HG03342 (cell line): Measurements from ENCODE around the gene GALNT17.
"Not testable (repeated sequence)": the region's sequence is repeated elsewhere in the genome, so short reads cannot be mapped to it uniquely, and the experiment has no call there.

ENCODE experiments used
- ATAC-seq: cut with Tn5 transposase; IDR thresholded peaks from one replicate; pipeline ENCODE4 v1.9.1; 2021; ENCODE audit warnings: mild to moderate bottlenecking, moderate library complexity; ENCODE audit not compliant: unreplicated experiment

GALNT17 gene

DNA sequence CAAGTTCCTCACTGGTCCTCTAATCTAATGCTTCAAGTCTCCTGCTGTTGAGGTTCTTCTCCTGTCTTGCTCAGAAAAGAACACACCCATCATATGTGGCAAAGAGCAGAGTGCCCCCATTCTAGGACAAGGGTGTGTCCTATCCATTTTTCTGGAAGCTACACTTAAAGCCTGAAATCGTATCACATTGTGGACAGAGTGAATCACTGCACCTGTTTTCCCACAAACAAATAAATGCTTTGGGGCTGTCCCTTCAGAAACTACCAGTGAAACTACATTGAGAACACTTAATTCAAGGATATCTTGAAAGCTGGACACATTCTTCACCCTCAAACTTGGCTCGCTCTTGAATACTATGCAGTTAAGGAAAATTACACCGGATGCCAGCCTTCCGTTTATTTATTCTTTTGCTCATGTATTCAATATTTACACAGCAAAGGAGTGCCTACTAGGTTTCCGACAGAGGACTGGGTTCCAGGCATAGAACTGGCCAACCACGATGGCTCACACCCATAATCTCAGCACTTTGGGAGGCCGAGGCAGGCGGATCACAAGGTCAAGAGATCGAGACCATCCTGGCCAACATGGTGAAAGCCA, 473.0 kb downstream of the GALNT17 start:
- no peak for ATAC-seq

DNA sequence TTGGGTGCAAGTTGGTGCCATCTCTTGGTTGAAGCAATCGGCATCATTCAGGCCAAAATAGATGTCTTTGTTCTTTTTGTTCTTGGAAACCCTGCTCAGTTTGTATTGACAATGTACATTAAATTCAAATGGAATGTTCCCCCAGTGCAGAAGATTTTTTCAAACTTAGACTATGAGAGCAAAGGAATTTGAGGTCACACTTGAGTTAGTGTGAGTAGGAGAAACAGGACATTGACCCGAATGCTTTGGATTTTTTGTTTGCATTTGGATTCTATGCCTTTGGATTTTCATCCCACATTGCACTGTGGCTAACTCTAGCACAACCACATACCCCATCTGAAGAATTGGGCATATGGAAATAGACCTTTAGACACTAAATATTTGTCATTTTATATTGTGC, 480.0 kb downstream of the GALNT17 start:
- ATAC-seq: no peak

DNA sequence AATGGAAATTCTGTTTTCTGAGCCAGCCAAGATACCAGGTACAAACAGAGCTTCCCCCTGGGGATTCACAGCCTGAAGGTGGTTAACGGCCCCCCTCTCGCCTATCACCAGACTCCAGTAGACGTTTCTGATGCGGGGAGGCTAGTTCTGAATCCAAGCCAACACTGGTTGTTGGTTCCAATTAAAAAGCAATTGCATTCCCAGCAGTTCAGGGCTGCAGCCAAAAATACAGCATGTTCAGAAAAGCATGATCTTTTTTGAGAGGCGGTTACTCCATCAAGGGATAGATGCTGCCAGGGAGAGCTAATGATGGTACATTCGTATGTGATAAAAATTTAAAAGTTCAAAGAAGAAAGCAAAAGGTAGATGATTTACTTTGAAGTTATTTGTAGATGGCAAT, 481.0 kb downstream of the GALNT17 start:
- ATAC-seq: no peak

DNA sequence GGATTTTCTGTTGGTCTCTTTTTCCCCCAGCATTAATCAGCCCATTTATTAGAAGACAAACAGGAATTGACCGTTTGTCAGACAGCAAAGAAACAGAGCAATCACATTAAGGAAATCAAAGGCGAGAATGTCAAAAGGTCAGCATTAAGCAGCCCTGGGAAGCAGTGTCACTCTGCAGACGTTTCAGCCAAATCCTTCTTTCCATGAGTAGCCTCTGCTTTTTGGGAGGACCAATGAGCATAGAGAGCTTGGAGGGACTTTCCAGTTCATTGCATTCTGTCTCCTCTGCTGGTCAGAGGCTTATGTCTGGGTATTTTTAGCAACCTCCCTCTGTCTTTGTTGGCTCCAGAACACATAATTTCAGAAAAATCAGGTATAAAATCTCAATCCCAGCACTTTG, 481.4 kb downstream of the GALNT17 start:
- ATAC-seq: no peak

DNA sequence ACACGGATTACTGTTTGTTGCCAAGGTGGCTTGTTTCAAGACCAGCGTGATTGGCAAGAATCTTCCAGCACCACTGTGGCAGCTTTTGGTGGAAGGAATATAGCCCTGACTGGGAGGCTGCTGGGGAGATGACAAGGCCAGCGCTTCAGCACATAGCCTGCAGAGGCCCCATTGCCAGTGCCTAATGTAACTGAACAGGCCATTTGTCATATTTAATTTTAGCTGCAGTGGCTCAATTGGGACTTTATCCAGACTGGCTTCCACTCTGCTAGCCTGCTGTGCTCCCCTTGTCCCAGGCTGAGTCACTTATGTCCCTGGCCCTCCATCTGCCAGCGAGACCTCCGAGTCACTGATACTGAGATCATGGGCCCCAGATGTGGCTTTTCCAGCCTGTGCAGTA, 483.1 kb downstream of the GALNT17 start:
- ATAC-seq: no peak

DNA sequence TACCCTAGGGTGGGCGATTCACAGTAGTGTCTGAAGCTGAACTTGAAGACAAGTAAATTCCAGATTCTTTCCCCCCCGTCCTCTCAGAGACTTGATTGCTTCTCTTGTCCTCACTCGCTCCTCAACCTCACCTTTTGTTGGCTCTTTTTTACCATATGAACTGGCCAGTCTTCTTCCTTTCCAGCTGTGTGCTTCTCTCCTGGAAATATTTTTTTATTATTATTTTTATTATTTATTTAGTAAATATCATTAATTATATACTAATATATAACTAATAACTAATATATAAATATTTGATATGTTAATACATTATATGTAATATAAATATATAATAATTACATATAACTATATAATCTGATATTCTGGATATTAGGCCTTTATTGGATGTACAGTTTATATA, 484.3 kb downstream of the GALNT17 start:
- ATAC-seq: no peak

DNA sequence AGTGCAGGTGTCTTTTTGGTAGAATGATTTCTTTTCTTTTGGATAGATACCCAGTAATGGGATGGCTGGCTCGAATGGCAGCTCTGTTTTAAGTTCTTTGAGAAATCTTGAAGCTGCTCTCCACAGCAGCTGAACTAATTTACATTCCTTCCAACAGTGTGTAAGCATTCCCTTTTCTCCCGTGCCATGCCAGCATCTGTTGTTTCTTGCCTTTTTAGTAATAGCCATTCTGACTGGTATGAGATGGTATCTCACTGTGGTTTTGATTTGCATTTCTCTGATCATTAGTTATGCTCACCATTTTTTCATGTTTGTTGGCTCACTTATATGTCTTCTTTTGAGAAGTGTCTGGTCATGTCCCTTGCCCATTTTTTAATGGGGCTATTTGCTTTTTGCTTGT, 486.3 kb downstream of the GALNT17 start:
- no peak for ATAC-seq

DNA sequence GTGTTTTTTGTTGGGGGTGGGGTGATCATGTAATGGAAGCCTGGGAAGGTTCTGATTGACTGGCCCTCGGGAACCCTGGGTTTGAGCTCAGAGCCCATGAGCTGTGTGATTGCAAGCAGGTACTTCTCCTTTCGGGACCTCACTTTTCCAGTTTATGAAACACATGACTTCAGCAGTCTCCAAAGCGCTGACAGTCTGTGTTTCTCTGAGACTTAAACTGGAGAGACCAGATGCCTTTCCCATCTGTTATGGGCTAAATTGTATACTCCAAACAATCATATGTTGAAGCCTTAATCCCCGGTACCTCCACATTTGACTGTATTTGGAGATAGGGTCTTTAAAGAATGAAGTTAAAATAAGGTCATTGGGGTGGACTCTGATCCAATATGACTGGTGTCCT, 493.6 kb downstream of the GALNT17 start:
- ATAC-seq: no peak

DNA sequence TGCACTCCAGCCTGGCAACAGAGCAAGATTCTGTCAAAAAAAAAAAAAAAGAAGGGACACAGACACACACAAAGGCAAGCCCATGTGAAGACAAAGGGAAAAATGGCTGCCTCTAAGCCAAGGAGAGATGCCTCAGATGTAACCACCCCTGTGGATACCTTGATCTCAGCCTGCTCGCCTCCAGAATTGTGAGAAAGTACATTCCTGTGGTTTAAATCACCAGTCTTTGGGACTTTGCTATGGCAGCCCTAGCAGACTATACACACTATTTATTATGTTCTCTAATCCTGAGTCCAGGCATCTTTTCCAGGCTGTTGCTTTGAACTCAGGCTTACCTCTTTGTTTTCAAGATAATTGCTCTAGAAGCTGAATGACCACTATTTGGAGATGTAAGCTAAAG, 494.3 kb downstream of the GALNT17 start:
- ATAC-seq: no peak

DNA sequence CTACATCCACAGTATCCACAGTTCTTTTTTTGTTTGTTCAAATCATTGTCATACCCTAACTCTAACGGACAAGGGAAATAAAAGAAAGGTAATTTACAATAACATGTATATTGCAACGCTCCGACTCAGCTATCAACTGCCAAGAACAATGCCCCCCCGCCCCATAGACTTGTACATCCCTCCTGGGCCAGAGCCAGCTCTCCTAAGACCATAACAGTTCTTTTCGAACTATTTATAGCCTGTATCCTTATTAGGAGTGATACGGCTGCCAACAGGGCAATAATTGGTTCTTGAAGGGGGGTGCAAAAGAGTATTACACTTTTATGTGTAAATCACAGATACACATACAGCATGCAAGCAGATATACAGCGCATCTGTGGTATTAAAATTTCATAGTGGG, 495.7 kb downstream of the GALNT17 start:
- no peak for ATAC-seq

DNA sequence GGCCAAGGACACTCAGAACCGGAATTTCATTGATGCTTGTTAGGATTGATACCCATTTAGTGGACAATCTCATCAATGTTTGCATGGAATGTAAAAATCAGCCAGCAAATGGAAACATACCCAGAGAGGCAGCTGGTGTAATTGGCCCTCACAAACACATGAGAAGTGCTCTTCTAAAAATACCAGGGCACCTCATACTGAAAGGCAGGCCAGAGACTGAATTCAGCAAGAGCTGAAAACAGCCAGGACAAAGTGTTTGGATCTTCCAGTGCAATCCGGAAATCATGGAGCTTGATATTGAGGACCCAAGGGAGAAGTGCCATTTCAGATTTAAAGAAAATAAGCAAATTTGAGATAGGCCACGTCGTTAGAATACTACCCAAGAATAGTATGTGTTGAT, 498.6 kb downstream of the GALNT17 start:
- no peak for ATAC-seq

DNA sequence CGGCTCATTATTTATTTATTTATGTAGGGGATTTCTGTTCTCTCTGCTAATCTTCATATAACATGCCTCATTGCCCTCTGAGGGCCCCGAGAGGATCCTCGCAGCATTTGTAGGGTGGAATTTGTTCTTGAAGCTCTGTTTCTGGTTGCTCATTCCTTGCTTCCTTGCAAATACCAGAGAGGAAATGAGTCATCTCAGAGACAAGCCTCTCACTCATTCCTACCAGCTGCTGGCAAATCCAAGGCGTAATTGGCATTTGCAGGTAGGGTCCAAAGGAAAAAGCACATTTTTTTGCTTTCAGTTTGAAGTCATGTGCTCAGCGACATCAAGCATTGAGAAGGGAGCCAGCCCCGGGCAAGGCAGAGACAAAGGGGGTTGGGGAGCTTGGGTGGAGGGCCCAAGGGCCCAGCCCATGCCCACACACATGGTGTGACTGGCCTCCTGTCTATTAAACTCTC, 501.6 kb downstream of the GALNT17 start:
- ATAC-seq: no peak

DNA sequence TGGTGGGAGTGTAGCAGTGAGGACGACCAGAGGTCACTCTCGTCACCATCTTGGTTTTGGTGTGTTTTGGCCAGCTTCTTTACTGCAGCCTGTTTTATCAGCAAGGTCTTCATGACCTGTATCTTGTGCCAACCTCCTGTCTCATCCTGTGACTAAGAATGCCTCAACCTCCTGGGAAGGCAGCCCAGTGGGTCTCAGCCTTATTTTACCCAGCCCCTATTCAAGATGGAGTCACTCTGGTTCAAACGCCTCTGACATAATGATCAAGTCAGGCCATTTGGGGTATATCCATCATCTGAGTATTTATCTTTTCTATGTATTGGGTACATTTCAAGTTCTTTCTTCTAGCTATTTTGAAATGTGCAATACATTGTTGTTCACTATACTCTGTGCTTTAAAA, 503.9 kb downstream of the GALNT17 start:
- not testable (repeated sequence) for ATAC-seq

DNA sequence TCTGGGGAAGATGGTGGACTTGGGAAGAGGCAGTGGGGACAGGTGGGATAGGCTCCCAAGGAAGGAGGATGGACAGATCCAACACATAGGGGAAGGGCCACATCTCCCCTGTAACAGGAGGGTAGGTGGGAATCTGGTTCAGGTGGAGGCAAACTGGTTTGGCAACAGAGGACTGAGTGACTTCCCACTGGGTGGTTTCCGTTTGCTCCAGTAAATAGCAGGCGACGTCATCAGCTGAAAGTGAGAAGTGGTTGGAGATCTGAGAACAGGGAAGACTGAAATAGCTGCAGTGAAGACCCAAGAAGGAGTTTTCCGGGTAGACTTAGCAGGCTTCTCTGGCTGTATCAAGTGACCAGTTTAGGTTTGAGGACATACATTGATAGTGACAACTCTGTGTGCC, 504.4 kb downstream of the GALNT17 start:
- no peak for ATAC-seq

DNA sequence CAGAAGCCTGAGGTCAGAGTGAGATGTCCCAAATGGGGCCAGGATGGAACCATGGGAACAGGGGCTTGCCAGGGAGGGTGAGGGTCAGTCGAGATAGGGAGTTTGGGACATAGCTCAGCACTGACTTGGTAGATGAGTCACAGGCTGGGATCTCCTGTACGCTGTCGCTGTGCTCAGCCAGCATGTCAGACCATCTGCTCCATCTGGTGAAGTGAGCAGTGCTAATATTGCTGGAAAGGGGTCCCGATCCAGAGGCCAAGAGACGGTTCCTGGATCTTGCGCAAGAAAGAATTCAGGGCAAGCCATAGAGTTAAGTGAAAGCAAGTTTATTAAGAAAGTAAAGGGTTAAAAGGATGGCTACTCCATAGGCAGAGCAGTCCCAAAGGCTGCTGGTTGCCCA, 505.6 kb downstream of the GALNT17 start:
- no peak for ATAC-seq

DNA sequence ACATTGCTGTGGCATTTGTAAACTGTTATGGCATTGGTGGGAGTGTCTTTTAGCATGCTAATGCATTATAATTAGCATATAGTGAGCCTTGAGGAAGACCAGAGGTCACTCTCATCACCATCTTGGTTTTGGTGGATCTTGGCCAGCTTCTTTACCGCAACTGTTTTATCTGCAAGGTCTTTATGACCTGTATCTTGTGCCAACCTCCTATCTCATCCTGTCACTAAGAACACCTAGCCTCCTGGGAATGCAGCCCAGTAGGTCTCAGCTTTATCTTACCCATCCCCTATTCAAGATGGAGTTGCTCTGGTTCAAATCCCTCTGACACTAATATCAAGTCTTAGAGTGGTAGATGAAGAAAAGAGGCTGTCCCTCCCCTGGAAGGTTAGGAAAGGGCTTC, 506.2 kb downstream of the GALNT17 start:
- no peak for ATAC-seq

DNA sequence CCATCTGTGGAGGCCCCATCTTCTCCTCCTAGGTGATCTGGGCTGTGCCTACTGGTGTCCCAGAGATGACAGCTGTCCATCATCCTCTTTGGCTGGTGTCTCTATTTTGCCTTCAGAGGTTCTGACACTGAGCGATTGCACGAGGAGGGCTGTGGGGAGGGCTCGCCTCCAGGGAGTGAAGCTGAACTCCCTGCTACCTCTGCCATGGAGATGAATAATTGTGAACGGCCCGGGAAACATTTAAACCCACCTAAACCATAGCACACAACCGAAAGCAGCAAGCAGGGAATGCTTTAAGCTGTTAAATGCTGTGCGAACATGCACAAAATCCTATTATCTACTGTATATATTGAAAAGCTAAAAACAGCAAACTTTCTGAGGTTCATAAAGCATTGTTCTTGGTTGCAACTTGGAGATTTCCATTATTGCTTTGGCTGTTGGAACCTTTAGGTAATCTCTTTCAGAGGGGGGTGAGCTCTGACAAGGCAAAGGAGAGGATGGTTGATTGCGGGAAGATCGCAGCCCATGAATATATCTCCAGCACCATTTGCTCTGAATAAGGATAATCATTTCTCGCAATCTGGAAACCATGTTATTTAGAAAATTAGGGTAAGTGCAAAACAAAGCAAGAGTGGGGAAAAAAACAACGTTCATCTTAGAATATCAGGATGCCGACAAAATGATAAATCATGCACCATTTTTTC, 507.6 kb downstream of the GALNT17 start:
- no peak for ATAC-seq

DNA sequence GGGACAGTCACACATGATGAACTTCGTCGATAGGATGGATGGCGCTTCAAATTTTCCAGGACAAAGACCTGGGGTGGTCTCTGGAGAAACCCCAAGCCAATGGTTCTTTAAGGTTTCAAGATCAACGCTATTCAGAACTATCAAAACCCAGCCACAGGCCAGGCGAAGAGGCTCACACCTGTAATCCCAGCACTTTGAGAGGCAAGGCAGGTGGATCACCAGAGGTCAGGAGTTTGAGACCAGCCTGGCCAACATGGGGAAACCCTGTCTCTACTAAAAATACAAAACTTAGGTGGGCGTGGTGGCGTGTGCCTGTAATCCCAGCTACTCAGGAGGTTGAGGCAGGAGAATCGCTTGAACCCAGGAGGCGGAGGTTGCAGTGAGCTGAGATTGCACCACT, 511.1 kb downstream of the GALNT17 start:
- ATAC-seq: not testable (repeated sequence)

DNA sequence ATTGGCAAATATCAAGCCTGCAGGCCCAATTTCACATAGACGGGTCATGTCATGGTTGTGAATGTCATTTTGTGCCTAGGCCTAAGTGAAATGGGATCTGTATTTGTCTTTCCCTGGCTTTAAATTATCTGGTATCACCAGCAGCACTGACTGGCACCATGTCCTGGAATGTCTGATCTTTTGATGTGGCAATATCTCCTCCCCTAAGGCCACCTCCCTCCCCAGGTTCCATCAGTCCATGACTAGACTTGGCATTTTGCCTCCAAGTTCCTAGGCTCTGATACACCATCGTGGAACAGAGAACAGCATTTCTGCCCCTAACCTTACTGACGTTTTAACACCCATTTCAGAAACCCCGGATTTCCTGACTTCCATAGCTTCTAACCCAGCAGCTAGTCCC, 513.9 kb downstream of the GALNT17 start:
- no peak for ATAC-seq

DNA sequence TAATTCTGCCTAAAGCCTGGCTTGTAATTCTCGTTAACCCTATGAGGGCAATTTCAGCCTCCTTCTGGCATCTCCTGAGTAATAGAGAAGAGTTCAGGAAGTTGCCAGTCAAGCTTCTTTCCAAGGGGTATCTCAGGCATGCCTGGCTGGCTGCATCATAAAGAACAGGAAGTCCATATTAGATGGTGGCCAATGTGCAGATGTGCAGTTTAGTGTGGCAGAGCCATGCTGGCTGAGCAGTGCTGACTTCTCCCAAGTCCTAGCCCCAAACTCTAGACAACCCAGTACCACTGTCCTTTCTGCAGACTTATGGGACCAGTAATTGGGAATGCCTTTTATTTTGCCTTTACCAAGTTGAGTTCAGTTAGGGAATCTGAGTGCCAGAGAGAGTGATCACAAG, 517.9 kb downstream of the GALNT17 start:
- ATAC-seq: no peak

DNA sequence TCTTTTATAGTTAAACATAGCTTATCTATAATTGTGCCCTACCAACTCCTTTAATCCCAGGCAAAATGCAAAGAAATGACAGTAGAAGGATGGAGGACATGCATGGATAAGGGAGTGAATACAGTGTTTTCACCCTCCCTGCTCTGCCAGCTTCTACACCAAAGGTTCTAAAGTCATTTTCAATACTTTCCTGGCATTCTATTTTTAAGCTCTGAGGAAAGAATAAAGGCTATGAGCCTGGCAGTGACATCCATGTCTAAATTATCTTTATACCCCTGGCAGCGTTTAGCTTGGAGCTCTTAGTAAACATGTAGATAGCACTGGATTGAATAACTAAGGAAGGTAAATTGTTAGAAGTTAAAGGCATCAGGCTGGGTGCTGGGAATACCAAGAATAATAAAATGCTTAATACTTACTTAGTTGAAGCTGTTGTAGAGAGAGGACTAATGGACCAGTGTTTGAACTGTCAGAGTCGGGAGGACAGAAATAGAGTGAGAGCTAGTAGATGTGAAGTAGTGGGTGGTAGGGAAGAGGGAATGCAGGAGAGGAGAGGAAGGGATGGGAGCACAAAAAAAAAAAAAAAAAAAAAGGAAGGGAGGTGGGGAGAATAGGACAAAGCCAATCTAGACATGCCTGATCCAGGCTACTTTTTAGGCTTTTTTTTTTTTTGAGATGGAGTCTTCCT, 518.9 kb downstream of the GALNT17 start:
- no peak for ATAC-seq

DNA sequence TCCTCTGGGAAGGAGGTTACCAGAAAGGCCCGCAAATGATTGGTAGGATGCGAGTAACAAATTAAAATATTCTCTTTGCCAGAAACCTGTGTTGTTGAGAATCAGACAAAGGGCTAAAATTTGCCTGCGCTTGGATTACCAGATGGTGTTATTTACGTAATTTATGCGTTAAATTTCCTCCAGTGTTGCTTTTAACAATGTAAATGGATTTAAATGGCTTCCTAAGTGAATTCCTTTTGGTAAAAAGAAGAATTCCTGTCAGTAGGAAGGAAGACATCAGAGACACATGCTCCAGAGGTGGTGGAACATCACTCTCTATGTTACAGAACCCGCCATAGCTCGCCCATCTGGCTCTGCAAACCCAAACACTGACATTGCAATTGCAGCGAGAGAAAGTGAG, 520.6 kb downstream of the GALNT17 start:
- no peak for ATAC-seq
